ENCODE measurements around the gene CAMTA1.

Gene CAMTA1

GRCh38 chr1:6880951-6881690, 95.9 kb downstream of the CAMTA1 start:
- DNase-seq: no peak

- no peak for DNase-seq
Measured at GRCh38 chr1:6882414-6882813, 97.2 kb downstream of the CAMTA1 start.

GRCh38 chr1:6884652-6885153, 99.4 kb downstream of the CAMTA1 start:
- no peak for DNase-seq

- no peak for DNase-seq
Measured at GRCh38 chr1:6885426-6885825, 100.2 kb downstream of the CAMTA1 start.

- no peak for DNase-seq
Measured at GRCh38 chr1:6886523-6886922, 101.3 kb downstream of the CAMTA1 start.

GRCh38 chr1:6888268-6888667, 103.0 kb downstream of the CAMTA1 start:
- DNase-seq: no peak

- DNase-seq: no peak
Measured at GRCh38 chr1:6888870-6889269, 103.6 kb downstream of the CAMTA1 start.

- peak; percentile 71 for DNase-seq
Measured at GRCh38 chr1:6889875-6890480, 104.7 kb downstream of the CAMTA1 start.

- DNase-seq: no peak
Measured at GRCh38 chr1:6890686-6891085, 105.4 kb downstream of the CAMTA1 start.

GRCh38 chr1:6891781-6892579, 106.7 kb downstream of the CAMTA1 start:
- no peak for DNase-seq

- no peak for DNase-seq
Measured at GRCh38 chr1:6893388-6893787, 108.1 kb downstream of the CAMTA1 start.

- no peak for DNase-seq
Measured at GRCh38 chr1:6897138-6897537, 111.9 kb downstream of the CAMTA1 start.

- DNase-seq: no peak
Measured at GRCh38 chr1:6898974-6899539, 113.8 kb downstream of the CAMTA1 start.

- DNase-seq: no peak
Measured at GRCh38 chr1:6899621-6900020, 114.4 kb downstream of the CAMTA1 start.

GRCh38 chr1:6902153-6902552, 116.9 kb downstream of the CAMTA1 start:
- no peak for DNase-seq

- peak; percentile 45 for DNase-seq
Measured at GRCh38 chr1:6904476-6905170, 119.4 kb downstream of the CAMTA1 start.

GRCh38 chr1:6905331-6905730, 120.1 kb downstream of the CAMTA1 start:
- DNase-seq: no peak

GRCh38 chr1:6905790-6906189, 120.5 kb downstream of the CAMTA1 start:
- DNase-seq: no peak

GRCh38 chr1:6906783-6907182, 121.5 kb downstream of the CAMTA1 start:
- no peak for DNase-seq

- no peak for DNase-seq
Measured at GRCh38 chr1:6907201-6907600, 121.9 kb downstream of the CAMTA1 start.

GRCh38 chr1:6907676-6908434, 122.6 kb downstream of the CAMTA1 start:
- no peak for DNase-seq

- DNase-seq: no peak
Measured at GRCh38 chr1:6909401-6909800, 124.1 kb downstream of the CAMTA1 start.
